GM19238 (cell line): Measurements from ENCODE around the gene CACUL1.

Experiments
- DNase-seq: peaks from one replicate; pipeline ENCODE4 v3.0.0; 2011; ENCODE audit warnings: low spot score; ENCODE audit not compliant: insufficient read length

CACUL1 gene

DNA sequence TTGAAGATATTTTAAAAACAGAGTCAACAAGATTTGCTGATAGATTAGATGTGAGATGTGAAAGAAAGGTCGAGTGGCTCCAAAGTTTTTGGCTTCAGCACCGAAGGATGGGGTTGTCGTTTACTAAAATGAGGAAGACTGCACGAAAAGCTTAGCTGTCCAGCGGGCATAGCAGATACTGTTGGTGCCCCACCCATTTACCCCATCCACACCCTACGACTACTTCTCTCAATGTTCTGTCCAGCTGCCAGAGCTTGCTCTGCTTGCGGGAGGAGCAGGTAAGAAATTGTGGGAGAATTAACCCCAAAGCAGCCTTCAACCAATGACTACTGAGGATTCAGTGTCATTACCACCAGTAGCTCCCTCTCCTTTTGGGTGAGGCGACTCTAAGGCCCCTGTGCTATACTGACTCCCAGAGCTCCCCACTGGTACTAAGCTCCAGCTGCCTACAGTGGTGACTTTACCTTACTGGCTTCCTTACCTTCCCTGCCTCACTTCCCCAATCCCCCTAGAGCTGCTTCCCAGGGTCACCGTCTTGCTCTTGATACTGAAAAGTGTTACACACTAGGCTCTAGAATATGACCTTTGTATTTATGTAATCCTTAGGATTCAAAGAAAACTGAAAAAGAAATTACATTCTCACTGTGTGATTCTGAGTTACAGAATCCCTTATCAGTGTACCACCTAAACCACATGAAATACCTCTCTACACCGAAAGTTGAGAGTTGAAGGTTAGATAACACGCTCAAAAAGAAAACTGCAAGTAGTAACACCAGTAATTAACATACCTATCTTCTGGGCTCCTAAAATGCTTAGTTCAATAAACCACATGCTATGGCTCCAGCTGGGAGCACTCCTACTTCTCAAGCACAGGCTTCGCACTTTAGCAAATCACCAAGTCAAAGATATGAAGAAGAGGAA is 22.3 kb downstream of the CACUL1 start:
- no peak for DNase-seq

DNA sequence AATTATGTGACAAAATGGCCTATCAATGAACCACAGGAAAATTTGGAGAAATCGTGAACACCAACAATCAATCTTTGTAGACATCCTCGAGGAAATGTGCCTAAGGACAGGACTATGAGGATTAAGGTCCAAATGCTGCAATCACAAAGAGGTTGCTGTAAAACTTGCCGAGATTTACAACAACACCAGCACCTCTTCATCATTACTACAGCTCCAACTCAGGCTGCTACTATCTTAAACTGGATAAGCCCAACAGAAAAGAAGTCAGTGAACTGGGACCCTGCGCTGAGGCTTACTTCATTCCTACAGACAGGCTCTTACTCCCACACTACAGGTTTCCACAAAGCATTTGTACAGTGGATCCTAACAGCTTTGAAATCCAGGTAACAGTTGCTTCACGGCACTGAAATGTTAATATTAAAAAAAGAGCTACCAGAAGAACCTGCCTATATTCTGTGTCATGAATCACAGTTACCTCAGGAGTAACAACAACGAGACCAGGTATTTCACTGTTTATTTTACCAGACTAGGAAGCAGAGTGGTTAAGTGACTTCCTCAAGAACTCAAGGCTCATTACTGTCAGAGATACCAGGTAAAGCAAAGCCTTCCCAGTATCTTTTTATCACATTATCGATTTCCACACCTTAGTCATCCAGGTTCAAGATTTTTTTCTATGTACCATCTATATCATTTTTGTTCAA is 23.9 kb downstream of the CACUL1 start:
- DNase-seq: no peak

- DNase-seq: no peak
Measured at GRCh38 chr10:118729641-118730258, 25.0 kb downstream of the CACUL1 start.

DNA sequence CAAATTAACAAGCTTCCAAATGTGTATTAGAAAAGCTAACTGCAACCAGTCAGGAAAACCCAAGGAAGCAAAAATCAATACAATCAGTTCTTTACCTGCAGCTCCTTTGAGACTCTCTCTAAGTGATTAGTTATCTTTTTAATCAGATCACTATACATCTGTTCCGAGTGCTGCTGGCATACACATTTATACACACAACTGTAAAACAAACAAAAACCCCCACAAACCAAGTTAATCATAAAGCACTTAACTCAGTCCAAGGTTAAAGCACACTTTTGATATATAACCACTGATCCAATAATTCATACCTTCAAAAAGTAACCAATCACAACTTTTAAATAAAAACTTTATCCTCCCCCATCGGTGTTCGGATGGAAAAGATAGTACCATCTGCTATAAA is 25.6 kb downstream of the CACUL1 start:
- no peak for DNase-seq

DNA sequence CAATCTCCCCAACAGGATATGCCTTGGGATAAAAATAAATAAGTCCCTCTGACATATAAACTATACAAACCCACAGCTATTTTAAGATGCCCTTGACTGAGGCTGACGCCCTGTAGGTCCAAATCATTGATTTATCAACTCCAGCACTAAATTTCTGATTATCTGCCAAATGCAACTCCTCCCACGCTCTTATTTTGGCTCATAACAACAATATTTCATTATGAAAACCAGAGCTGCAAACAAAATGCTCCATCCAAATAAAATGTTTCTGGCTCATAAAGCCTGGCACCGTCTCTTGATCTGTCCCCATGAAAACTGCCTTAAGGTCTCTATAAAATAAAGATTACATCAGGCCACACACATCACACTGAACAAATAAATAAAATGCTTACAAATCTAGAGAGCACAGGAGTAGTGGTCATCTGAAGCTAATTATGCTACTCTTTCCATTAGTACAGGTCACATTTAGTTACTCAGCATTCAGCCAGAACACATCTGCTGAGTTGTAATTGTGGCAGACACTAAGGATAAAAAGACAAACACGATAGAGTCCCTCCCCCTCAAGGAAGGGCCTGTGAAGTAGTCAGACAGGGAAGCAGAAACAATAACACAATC is 28.8 kb downstream of the CACUL1 start:
- DNase-seq: no peak

DNA sequence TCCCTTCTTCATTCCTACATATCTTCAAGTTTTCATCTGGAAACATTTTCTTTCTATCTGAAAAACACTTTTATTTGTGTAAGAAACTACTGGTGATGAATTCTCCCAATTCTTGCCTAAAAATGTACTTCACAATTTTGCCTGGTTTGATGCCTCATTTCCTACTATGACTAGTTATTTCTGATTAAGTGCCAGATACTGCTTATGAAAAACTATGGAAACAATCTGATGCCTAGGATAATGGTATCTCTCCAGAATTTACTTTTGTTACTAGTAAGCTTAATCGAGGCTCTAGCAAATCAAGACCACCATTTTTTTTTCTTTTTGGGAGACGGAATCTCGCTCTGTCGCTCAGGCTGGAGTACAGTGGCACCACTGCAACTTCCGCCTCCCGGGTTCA is 31.3 kb downstream of the CACUL1 start:
- no peak for DNase-seq

DNA sequence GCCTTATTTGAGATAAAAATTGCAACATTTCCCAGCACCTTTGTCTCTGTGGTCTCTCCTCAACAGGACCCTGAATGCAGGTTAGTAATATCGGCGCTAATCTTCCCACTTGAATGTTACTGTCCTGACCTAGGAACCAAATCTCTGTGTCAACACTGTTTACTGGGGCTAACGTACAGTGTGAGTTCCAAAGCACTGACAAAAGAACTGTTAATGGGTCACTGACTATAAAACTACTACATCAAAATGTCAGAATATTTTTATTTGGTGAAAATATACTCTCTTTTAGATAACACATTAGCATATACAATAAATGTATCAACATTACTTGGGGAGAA is 33.3 kb downstream of the CACUL1 start:
- DNase-seq: no peak

DNA sequence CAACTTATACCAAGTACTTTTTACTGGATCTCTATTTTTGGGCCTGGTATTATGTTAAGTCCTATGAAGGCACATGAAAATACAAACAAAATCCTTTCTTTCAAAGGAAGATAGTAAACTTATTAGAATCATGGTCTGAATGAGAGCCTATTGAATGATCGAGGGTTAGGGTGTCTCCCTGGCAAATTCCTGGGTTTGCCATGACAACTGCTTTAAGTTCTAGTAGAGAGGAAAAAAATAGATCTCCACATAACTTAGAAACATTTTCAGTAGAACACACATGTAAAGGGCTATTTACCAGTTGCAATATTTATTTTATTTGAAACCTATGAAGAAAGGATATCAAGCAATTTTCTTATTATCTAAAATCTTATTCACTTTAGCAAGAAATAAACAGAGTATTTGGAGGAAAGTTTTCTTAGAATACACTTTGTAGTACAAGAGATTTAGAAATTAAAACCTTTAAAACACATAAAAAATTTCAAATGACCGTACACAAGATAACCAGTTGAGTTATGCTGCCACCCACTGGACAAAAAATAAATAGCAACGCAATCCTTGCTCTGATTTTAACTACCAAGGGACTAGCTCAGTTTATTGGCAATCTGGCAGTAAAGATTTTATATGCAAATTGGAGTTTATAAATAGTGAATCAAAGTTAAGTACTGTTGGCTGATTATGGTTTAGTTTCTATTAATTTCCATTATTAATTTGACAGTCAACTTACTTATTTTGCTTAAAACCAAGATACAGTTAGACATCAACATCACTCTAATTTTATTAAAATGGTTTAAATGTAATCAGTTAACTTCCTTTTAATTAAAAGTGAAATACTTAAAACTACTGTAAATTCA is 33.9 kb downstream of the CACUL1 start:
- DNase-seq: no peak

- no peak for DNase-seq
Measured at GRCh38 chr10:118714366-118714765, 40.4 kb downstream of the CACUL1 start.

DNA sequence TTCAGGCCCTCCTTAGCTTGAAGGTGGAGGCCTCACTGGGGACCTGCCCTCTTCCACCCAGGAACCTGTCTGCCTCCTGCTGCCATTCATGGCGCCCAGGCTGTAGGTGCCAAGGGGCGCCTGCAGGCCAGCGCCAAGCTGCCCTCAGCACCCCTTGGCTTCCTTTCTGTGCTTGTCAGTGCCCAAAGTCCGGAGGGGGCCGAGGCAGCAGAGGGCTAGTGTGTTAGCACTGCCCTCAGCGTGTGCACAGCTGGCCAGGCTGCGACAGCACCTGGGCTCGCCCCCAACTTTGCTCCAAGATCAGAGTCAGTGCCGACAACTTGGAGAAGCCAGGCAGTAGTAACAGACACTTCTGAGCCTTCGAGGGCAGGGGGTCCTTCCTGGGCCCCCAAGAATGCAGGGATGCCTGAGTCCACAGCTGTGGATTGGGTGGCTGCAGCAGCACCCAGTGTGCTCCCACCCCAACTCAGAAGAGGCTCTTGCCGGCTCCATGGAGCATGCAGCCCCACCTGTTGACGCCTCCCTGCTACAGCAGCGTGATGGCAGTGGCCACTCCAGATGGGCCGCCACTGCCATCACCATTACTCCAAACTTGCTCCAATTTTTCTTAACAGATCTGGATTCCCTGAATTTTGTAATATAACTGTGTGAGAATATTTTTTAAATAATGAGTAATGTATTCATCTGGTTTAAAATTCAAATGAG is 41.7 kb downstream of the CACUL1 start:
- no peak for DNase-seq

DNA sequence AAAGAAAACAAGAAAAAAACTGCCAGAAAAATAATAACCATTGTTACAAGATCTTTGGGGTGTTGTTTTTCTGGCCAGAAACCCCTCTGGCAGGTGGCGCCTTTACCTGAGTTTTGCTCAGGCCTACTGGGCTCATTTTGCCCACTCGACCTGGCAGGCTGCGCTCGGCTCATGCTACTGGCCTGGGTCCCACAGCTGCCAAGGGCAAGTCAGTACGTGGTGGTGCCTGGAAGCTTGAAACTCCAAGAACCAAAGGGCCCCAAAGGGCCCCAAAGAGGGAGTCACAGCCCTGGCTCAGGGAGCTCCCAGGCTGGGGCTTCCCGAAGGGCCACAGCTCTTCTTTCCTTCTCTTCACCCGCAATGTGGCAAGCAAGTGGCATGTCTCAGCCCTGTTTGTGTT is 42.7 kb downstream of the CACUL1 start:
- DNase-seq: no peak

DNA sequence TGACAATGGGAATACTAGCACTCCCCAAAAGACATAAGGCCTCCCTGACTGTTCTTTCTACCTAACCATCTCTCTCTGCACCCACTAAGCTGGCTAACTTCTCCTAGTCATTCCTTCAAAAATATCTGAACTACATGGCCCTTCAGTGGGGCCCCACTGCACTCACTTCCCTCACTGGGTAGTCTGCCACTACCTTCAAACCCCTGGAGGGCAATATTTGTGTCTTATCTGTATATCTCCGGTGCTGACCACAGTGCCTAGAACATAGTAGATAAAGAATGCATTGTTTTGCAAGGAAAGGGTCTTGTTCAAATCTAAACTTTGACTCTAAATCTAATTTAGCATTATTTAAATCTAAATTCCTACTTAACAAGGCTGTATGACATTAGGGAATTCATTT is 44.3 kb downstream of the CACUL1 start:
- DNase-seq: no peak

- no peak for DNase-seq
Measured at GRCh38 chr10:118708571-118708970, 46.2 kb downstream of the CACUL1 start.

DNA sequence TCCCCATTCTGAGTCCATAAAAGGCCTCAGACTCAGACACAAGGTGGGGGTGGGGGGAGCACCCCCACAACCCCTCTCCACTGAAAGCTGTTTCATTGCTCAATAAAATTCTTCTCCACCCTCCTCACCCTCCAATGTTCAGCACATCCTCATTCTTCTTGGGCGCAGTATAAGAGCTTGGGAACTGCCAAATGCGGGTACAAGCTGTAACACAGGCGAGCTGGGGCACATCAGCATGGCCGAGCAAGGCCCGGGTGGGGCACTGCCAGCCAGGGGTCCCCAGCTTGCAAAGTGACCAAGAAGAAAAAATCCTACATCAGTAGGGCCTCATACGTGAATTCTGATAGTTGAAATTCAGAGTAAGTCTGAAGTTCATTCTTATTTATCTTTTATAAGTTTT is 50.1 kb downstream of the CACUL1 start:
- no peak for DNase-seq

DNA sequence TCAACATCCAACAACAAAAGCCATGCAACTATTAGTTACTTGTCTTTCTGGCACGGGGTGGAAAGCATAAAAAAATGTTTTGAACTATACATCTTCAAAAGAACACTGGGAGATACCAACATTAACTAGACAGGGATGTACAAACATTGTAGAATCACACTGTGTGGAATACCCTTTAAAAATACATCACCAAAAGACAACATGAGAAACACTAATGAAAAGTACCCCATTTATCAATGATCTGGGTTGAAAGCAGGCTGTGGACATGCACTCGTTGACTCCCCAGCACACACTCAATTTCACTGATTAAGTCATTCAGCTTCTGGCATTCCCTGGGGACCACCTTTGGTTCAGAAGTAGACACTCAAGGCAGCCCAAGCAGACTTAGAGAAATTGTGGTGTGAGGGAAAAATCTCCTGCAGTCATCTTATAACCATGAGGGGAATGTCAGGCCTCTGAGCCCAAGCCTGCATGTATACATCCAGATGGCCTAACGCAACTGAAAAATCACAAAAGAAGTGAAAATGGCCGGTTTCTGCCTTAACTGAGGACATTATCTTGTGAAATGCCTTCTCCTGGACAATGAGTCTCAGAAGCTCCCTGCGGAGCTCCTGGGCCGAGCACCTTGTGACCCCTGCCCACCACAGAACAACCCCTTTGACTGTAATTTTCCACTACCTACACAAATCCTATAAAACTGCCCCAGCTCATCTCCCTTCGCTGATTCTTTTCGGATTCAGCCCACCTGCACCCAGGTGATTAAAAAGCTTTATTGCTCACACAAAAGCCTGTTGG is 53.0 kb downstream of the CACUL1 start:
- DNase-seq: no peak

DNA sequence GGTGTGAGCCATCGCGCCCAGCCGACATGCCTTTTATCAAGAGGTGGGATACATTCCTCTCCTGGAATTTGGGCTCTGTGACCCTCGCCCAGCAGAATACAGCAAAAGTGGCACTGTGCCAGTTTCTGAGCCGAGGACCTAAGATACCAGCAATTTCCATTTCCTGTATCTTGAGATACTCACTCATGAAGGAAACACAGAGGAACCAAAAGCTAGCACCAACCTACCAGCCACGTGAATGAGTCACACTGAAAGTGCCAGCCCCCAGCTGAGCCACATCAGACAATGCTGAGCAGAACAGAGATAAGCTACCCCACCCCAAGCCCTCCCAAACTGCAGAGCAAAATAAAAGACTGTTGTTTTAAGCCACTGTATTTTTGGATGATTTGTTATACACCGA is 56.3 kb downstream of the CACUL1 start:
- no peak for DNase-seq

GRCh38 chr10:118694848-118695247 is 59.9 kb downstream of the CACUL1 start:
- DNase-seq: no peak

- no peak for DNase-seq
Measured at GRCh38 chr10:118692872-118693271, 61.9 kb downstream of the CACUL1 start.

DNA sequence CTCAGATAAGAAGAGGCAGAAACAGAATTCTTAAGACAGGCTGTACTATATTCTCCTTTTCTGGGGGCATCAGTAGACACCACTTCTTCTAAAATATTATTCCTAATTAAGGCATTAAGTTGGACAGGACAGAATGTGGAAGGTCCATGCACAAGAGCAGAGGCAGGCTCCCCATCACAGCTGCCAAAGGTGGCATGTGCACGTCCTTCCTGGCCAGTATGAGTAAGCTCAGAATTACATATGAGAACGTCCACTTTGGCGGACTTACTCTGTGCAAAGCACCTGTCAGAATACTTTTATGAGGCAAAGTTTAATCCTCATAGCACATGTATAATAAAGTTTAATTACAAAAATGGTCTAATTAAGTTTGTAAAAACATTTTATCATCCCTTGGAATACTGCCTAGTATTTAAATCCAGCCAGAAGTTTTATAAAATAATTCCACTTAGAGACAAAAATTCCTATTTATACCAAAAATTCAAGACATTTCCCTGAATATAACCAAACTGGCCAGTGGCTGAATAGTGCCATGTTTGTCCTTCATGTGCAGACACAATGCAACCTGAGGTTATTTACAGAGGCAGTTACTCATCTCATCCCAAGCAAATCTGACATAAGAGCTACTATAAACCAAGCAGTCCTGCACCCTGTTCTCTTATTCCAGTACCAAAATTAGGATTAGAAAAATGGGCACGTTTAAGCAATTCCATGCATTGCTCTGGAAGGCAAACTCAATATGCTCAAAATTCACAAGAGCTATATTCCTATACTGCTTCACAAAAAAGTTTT is 65.5 kb downstream of the CACUL1 start:
- DNase-seq: no peak
